AG10803 (cell line): ENCODE measurements around the gene ABCD1.
"Not testable (repeated sequence)": the region's sequence is repeated elsewhere in the genome, so short reads cannot be mapped to it uniquely, and the experiment has no call there.

Experiments
- DNase-seq: peaks from one replicate; pipeline ENCODE4 v3.0.0; 2010; ENCODE audit warnings: low read depth
- H3K4me3 ChIP-seq: 2 replicates; pipeline ENCODE4 v1.5.1; 2011; ENCODE audit warnings: mild to moderate bottlenecking, low read length, control low read depth
- TF ChIP-seq, protein P1 (sequence below): conservative IDR thresholded peaks from 2 replicates; pipeline ENCODE4 v1.5.1; 2011; ENCODE audit warnings: mild to moderate bottlenecking, low read length, control low read depth, inconsistent platforms

Gene ABCD1

DNA sequence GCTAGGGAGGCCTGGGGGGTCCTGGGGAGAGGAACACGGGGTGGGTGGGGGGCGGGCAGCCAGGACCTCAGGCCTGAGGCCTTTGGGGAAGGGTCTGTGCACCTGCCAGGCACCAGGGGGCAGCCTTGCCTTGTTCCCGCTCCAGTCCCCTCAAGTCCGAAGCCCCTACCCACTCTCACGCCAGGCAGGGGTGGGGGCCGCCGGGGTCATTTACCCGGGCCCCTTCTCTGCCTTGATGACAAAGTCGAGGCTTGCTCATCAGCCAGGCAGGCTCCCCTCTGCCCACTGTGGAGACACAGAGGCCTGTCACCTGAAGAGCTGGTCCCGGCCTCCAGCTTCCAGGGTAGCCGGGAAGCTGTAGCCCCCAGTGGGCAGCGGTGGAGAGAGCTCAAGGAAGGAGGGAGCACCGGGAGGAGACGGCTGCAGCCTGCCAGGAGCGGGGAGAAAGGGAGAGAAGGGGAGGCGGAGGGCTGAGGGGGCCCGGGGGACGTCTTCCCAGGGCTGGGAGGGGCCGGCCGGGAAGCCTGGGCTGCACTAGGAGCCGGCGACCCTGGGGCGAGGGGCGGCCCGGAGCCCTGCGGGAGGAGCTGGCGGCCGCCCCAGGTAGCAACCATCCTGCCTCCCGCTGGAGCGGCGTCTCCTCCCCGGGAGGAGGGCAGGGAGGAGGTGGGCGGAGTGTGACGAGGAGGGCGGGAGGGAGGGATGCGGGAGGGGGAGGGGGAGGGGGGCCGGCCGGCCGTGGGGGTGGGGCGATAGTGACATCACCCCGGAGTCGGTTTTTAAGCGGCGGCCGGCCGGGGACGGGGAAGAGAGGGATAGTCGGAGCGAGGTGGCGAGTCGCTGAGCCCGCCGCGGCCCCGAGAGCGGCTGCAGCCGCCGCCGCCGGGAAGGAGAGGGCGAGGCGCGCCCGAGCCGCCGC lies 37.3 kb upstream of the ABCD1 start, which contains the start of gene SLC6A8:
TSS of gene SLC6A8 (plus strand) at position 806 of the 919 bp plus-strand sequence. CDS start 649 bp downstream, outside the sequence.
- peak within 1 kb of the TSS; percentile 51 for H3K4me3 ChIP-seq
- TF ChIP-seq, protein P1, sequence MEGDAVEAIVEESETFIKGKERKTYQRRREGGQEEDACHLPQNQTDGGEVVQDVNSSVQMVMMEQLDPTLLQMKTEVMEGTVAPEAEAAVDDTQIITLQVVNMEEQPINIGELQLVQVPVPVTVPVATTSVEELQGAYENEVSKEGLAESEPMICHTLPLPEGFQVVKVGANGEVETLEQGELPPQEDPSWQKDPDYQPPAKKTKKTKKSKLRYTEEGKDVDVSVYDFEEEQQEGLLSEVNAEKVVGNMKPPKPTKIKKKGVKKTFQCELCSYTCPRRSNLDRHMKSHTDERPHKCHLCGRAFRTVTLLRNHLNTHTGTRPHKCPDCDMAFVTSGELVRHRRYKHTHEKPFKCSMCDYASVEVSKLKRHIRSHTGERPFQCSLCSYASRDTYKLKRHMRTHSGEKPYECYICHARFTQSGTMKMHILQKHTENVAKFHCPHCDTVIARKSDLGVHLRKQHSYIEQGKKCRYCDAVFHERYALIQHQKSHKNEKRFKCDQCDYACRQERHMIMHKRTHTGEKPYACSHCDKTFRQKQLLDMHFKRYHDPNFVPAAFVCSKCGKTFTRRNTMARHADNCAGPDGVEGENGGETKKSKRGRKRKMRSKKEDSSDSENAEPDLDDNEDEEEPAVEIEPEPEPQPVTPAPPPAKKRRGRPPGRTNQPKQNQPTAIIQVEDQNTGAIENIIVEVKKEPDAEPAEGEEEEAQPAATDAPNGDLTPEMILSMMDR: peak; percentile 23
- DNase-seq: peak; percentile 59

DNA sequence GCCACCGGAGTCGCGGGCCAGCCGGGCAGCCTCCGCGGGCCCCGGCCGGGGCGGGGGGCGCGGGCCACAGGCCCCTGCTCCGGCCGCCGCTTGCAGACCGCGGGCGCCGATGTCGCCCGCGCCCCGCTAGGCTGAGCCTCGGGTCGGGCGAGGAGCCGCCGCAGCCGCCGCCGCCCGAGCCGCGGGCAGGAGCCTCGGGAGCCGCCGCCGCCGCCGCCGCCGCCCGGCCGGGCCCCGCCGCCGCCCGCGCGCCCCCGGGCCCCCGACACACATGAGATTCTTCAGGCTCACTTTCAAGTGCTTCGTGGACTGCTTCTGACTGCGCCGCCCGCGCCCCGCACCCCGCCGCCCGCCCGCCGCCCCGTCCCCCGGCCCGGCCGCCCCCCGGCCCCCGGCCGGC lies 36.6 kb upstream of the ABCD1 start:
- DNase-seq: no peak
- H3K4me3 ChIP-seq: no peak overlapping the region
- TF ChIP-seq, protein P1: no peak

DNA sequence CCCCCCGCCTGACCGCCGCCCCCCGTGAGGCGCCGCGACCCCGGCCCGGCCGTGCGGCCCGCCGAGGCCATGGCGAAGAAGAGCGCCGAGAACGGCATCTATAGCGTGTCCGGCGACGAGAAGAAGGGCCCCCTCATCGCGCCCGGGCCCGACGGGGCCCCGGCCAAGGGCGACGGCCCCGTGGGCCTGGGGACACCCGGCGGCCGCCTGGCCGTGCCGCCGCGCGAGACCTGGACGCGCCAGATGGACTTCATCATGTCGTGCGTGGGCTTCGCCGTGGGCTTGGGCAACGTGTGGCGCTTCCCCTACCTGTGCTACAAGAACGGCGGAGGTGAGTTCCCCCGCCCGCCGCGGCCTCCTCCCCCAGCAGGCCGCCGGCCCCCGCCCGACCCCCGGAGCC lies 36.1 kb upstream of the ABCD1 start:
- DNase-seq: no peak

DNA sequence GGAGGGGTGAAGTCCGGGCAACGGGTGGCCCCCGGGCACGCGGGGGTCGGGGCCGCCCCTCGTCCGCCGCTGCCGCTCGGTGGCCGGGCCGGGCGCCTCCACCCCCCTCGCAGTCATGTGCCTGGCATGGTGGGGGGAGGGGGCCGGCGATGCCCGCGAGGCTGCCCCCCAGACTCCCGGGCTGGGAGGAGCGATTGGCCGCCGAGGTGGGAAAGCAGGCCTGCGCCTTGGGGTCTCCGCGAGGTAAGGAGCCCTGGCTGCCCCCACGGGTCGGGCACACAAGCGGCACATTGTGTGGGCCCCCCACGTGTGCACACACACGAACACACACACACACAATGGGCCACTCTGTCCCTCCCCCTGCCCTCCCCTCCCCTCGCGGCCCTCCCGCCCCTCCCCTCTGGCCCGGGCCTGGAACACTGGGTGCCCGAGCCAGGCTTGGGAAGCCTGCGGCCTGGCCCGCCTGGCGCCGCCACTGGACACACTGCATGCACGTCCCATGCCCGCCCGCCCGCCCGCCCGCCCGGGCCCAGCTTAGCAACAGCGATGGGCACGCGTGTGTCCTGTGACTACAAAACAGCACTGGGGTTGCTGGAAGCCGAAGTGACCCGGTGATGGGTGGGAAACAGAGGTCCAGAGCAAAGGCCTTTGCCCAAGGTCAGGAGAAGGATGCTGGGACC lies 35.6 kb upstream of the ABCD1 start:
- peak overlapping the region; percentile 49 for H3K4me3 ChIP-seq

More for the DNA sequence above, 36.1 kb upstream of the ABCD1 start:
- TF ChIP-seq, protein P1: no peak
- H3K4me3 ChIP-seq: peak overlapping the region; percentile 51

DNA sequence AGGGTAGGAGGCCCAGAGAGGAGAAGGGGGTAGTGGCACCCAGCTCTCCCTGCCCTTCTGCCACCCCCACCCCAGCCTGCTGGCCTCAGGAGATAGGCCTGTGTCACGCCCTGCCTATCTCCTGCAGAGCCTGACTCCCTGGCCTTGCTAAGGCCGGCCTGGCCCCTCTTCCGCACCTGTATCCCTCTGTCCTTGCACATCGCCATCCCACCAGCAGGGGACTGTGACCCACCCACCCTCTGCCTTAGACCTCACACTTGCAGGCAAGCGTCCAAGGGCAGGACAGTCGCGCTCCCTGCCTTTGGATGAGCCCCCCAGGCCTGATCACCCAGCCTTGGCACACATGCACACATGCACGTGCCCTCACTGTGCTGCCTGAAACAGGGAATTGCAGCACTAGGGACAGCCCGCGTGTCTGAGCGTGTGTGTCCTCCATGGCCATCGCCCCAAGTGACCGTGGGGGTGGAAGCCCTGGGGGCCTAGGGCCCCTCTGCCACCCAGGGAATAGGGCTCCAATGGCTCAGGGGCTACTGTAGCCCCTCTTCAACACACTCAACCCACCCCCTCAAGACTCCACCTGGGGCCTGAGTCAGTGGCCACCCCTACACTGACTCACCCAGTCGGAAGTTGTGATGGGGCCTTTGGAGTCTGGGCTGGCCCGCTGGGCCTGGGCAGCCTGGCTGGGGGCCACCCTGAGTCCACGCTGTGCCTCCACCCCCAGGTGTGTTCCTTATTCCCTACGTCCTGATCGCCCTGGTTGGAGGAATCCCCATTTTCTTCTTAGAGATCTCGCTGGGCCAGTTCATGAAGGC lies 34.8 kb upstream of the ABCD1 start:
- H3K4me3 ChIP-seq: peak overlapping the region; percentile 46
- TF ChIP-seq, protein P1: no peak
- no peak for DNase-seq

More for the DNA sequence above, 35.6 kb upstream of the ABCD1 start:
- peak; percentile 40 for DNase-seq
- TF ChIP-seq, protein P1: no peak

DNA sequence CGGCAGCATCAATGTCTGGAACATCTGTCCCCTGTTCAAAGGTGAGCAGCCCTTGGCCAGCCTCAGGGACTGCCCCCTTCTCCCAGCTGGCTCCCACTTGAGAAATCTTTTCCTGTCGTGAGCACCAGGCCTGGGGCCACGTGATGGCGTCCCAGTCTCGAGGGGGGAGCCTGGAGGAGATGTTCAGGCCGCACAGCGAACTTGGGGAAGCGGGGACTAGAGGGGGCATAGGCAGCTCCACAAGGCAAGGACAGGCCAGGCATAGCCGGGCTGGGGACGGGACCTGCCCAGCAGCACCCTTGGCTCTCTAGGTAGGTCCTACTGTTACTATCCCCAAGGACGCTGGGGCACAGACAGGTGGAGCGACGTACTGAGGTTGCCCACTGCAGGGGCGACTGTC lies 34.2 kb upstream of the ABCD1 start:
- no peak overlapping the region for H3K4me3 ChIP-seq
- TF ChIP-seq, protein P1: no peak
- no peak for DNase-seq

DNA sequence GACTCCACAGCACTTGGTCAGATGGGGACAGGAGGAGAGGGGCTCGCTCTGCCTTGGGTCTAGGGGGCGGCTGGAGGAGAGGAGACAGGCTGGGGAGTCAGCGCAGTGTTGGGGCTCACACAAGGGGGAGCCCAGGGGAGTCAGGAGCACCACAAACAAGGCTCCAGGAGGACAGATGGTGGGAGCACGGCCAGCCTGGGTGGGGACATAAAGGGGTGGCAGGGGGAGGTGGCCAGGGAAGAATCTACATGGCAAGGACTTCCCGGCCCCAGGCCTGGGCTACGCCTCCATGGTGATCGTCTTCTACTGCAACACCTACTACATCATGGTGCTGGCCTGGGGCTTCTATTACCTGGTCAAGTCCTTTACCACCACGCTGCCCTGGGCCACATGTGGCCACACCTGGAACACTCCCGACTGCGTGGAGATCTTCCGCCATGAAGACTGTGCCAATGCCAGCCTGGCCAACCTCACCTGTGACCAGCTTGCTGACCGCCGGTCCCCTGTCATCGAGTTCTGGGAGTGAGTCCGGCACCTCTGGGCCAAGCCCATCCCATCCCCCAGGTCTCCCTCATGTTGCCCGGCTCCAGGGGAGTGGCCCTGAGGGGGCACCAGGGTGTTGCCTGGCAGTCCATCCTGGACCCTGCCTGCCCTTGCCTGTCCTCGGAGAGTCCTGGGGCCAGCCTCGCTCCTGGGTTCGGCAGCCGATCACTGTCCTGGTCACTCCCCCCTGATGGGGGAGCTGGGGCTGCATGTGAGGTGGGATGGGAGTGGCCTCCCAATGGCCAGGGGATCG lies 33.4 kb upstream of the ABCD1 start:
- not testable (repeated sequence) for H3K4me3 ChIP-seq, DNase-seq
